ENCODE data around the gene SOBP. TPM values are rescaled to one million over a fixed set of nuclear protein-coding genes. Genes with fewer than 3 reads are reported as not detected.

SOBP gene
- total and polyA plus RNA-seq, 2 experiments from 2014 or later, result 1.5 to 3.0 TPM

GRCh38 chr6:107531868-107532267 lies 42.0 kb downstream of the SOBP start:
- Mint-ChIP-seq H3K36me3 (ENCODE audit: low read depth) (no peaks in the 10 kb centered on the region), H3K4me3 (no peak overlapping the region), H3K27ac (no peak overlapping the region; the same call in 1 of the 2 replicates), H3K9me3 (no peaks in the 10 kb centered on the region), H3K27me3 (ENCODE audit: insufficient read depth, low read depth, poor library complexity) (peaks cover 3% of the 10 kb centered on the region), H3K4me1 (peaks cover 71% of the 10 kb centered on the region)
- no peak for TF ChIP-seq NANOG (IDR thresholded peaks at IDR 0.05; ENCODE audit: borderline replicate concordance)
- no peak for TF ChIP-seq POLR2AphosphoS5 (IDR thresholded peaks at IDR 0.05; ENCODE audit: low read depth)
- TF ChIP-seq, protein P1, sequence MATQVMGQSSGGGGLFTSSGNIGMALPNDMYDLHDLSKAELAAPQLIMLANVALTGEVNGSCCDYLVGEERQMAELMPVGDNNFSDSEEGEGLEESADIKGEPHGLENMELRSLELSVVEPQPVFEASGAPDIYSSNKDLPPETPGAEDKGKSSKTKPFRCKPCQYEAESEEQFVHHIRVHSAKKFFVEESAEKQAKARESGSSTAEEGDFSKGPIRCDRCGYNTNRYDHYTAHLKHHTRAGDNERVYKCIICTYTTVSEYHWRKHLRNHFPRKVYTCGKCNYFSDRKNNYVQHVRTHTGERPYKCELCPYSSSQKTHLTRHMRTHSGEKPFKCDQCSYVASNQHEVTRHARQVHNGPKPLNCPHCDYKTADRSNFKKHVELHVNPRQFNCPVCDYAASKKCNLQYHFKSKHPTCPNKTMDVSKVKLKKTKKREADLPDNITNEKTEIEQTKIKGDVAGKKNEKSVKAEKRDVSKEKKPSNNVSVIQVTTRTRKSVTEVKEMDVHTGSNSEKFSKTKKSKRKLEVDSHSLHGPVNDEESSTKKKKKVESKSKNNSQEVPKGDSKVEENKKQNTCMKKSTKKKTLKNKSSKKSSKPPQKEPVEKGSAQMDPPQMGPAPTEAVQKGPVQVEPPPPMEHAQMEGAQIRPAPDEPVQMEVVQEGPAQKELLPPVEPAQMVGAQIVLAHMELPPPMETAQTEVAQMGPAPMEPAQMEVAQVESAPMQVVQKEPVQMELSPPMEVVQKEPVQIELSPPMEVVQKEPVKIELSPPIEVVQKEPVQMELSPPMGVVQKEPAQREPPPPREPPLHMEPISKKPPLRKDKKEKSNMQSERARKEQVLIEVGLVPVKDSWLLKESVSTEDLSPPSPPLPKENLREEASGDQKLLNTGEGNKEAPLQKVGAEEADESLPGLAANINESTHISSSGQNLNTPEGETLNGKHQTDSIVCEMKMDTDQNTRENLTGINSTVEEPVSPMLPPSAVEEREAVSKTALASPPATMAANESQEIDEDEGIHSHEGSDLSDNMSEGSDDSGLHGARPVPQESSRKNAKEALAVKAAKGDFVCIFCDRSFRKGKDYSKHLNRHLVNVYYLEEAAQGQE (IDR thresholded peaks at IDR 0.05; ENCODE audit: unreplicated experiment), result no peak
- H3K36me3 ChIP-seq (ENCODE audit: insufficient read depth), result no peaks in the 10 kb centered on the region
- H3K9me2 ChIP-seq (ENCODE audit: insufficient read depth), result no peaks in the 10 kb centered on the region
- H3K27ac ChIP-seq (ENCODE audit: low read depth), result no peak overlapping the region
- H3K4me1 ChIP-seq (ENCODE audit: insufficient read depth), result peaks cover 59% of the 10 kb centered on the region
- H3K79me2 ChIP-seq (replicated peaks; ENCODE audit: insufficient read depth), result no peaks in the 10 kb centered on the region
- H3F3A ChIP-seq (replicated peaks; ENCODE audit: low read depth), result no peaks in the 10 kb centered on the region
- no peaks in the 10 kb centered on the region for H4K20me1 ChIP-seq (replicated peaks; ENCODE audit: insufficient read depth)
- H3K27me3 ChIP-seq (ENCODE audit: insufficient read depth), result no peaks in the 10 kb centered on the region
- ATAC-seq, result no peak
- no peak overlapping the region for H3K4me2 ChIP-seq
- DNase-seq (ENCODE audit: low spot score), result no peak
- no peak overlapping the region for H2AFZ ChIP-seq
- H3K4me3 ChIP-seq, result no peak overlapping the region

DNA sequence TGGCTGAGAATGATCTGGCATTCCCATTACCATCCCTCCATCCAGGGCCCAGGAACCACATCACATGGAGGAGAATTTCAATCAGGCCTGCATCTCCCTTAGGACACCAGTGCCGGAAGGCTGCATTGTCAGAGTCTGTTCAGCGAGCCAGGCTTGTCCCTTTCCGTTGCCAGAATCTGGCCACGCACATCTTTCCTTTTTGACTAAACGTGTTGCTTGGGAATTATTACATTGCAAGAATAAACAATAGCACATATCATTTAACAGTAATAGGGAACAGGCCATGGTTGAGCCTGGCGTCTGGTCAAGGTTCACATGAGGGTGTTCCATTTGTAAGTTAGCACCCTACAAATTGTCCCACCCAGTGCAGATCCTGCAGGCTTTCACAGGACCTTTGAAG lies 42.8 kb downstream of the SOBP start:
- H3K9me3 Mint-ChIP-seq, result no peaks in the 10 kb centered on the region
- peaks cover 65% of the 10 kb centered on the region for H3K4me1 Mint-ChIP-seq
- no peak overlapping the region for H2AFZ ChIP-seq
- H3K4me3 ChIP-seq, result no peak overlapping the region
- no peak overlapping the region; the same call in 1 of the 2 replicates for H3K27ac ChIP-seq (ENCODE audit: low read depth)
- DNase-seq (ENCODE audit: low spot score) (no peak), ATAC-seq (peak; percentile 34)
- no peaks in the 10 kb centered on the region for H3F3A ChIP-seq (replicated peaks; ENCODE audit: low read depth)
- no peaks in the 10 kb centered on the region for H3K36me3 Mint-ChIP-seq (ENCODE audit: low read depth)
- H3K4me1 ChIP-seq (ENCODE audit: insufficient read depth), result peaks cover 53% of the 10 kb centered on the region
- H3K27ac Mint-ChIP-seq, result no peak overlapping the region
- H3K27me3 Mint-ChIP-seq (ENCODE audit: insufficient read depth, low read depth, poor library complexity), result peaks cover 3% of the 10 kb centered on the region
- no peaks in the 10 kb centered on the region for H3K36me3 ChIP-seq (ENCODE audit: insufficient read depth)
- H3K4me3 Mint-ChIP-seq, result no peak overlapping the region
- no peaks in the 10 kb centered on the region for H3K79me2 ChIP-seq (replicated peaks; ENCODE audit: insufficient read depth)
- H3K4me2 ChIP-seq, result no peak overlapping the region
- no peaks in the 10 kb centered on the region for H3K27me3 ChIP-seq (ENCODE audit: insufficient read depth)
- H4K20me1 ChIP-seq (replicated peaks; ENCODE audit: insufficient read depth), result no peaks in the 10 kb centered on the region
- no peaks in the 10 kb centered on the region for H3K9me2 ChIP-seq (ENCODE audit: insufficient read depth)
- TF ChIP-seq, protein P1 (IDR thresholded peaks at IDR 0.05; ENCODE audit: unreplicated experiment), result no peak
- TF ChIP-seq ZNF114 (CRISPR knock-in tag; IDR thresholded peaks at IDR 0.05) (no peak), EZH2phosphoT487 (IDR thresholded peaks at IDR 0.05; ENCODE audit: unreplicated experiment) (no peak), CREB1 (CRISPR knock-in tag; IDR thresholded peaks at IDR 0.05; ENCODE audit: low read depth) (no peak), EZH2 (IDR thresholded peaks at IDR 0.05; ENCODE audit: low read depth, unreplicated experiment) (no peak), ZNF331 (CRISPR knock-in tag; IDR thresholded peaks at IDR 0.05; ENCODE audit: low read depth) (no peak), STAT1 (IDR thresholded peaks at IDR 0.05; ENCODE audit: unreplicated experiment) (no peak), POLR2AphosphoS5 (IDR thresholded peaks at IDR 0.05; ENCODE audit: low read depth) (no peak)
- TF ChIP-seq, protein P2, sequence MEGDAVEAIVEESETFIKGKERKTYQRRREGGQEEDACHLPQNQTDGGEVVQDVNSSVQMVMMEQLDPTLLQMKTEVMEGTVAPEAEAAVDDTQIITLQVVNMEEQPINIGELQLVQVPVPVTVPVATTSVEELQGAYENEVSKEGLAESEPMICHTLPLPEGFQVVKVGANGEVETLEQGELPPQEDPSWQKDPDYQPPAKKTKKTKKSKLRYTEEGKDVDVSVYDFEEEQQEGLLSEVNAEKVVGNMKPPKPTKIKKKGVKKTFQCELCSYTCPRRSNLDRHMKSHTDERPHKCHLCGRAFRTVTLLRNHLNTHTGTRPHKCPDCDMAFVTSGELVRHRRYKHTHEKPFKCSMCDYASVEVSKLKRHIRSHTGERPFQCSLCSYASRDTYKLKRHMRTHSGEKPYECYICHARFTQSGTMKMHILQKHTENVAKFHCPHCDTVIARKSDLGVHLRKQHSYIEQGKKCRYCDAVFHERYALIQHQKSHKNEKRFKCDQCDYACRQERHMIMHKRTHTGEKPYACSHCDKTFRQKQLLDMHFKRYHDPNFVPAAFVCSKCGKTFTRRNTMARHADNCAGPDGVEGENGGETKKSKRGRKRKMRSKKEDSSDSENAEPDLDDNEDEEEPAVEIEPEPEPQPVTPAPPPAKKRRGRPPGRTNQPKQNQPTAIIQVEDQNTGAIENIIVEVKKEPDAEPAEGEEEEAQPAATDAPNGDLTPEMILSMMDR (conservative IDR thresholded peaks at IDR 0.05; ENCODE audit: low read depth in 2 of 2), result no peak
